ENCODE results near the gene C1orf185. TPM values are rescaled to one million over a fixed set of nuclear protein-coding genes. Genes with fewer than 3 reads are reported as not detected.
"Not testable (repeated sequence)": the region's sequence is repeated elsewhere in the genome, so short reads cannot be mapped to it uniquely, and the experiment has no call there.

The C1orf185 gene
- total and polyA plus RNA-seq, 2 donors = not detected

DNA sequence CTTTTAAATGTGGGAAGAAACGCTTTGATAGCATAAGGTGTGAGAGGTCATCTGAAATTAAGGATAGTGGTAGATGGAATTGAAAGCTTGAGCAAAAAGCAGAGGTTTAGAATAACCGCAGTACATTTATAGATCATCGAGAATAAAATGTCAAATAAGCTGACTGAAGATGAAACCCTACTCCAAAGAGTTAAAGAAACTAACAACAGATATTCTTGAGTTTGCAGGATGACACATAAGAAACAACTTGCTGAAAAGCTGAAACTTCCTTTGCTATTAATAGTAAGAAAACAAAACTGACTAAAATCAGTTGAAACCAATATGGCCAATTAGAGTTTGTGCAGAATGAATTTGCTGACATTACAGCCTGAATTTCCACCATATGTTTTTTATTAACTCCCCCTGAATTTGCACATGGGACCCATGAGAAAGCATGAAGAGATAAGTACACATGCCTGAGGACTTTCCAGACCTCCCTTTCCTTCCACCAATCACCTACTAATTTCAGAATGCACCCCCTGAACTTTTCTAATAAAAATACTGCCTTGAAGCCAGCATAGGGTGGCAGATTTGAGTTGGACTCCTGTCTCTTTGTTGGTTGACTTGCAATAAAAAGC is 1.7 kb upstream of the C1orf185 start:
- no peaks in the 10 kb centered on the region for H3K4me1 ChIP-seq (ENCODE audit: insufficient read depth)
- DNase-seq (ENCODE audit: extremely low spot score) = no peak
- no peak overlapping the region for H3K4me3 ChIP-seq (ENCODE audit: low read depth, low read length)
- no peaks in the 10 kb centered on the region for H3K36me3 ChIP-seq (ENCODE audit: insufficient read depth)
- no peak overlapping the region for H3K27ac ChIP-seq (ENCODE audit: low read depth)
- WGBS = 74% methylated on average over 3 of the region's 3 CpGs

DNA sequence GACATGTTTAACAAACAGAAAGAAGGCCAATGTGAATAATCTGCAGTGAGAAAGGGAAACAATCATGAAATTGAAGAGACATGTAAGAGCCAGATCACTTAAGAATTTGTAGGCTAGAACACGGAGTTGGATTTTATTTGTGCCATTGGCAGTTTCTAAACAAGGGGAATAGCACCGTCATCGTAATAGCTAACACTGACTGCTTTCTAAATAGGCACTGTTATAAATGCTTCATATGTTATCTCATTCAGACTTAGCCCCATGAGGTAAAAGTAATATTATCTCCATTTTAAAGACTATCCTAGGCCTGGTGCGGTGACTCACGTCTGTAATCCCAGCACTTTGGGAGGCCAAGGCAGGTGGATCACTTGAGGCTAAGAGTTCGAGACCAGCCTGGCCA is 12.1 kb downstream of the C1orf185 start:
- no peak overlapping the region for H3K27ac ChIP-seq (ENCODE audit: low read depth)
- WGBS = 67% methylated on average over 6 of the region's 6 CpGs

DNA sequence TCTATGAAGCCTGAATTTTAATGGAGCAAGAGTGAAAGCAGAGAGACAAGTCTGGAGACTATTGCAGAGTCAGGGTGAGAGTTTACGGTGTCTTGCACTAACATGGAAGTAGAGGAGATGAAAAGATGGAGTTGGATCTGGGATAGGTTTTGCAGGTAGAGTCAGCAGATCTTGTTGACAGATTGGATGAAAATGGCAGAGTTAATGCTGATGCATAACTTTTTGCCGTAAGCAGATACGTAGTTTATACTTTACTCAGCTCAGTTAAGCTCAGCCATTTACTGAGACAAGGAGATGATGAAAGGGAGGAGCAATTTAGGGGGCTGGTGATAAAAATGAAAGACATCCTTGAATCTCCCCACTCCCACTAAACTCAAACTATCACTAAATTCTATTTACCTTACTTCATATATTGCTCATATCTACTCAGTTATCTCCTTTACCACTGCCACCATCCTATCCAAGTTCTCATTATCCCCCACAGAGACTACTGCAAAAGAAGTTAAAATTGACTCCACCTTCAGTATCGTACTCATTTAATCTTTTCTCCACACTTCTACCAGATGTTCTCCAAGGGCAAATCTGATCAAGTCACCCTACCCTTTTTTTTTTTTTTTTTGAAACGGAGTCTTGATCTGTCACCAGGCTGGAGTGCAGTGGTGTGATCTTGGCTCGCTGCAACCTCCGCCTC is 13.8 kb downstream of the C1orf185 start:
- Histone ChIP-seq H3K27ac (ENCODE audit: low read depth) (no peak overlapping the region), H3K4me1 (ENCODE audit: insufficient read depth) (no peaks in the 10 kb centered on the region), H3K36me3 (ENCODE audit: insufficient read depth) (no peaks in the 10 kb centered on the region), H3K4me3 (ENCODE audit: low read depth, low read length) (no peak overlapping the region)
- WGBS = 72% methylated on average over 7 of the region's 7 CpGs
- no peak for DNase-seq (ENCODE audit: extremely low spot score)

More for the DNA sequence above, 12.1 kb downstream of the C1orf185 start:
- no peaks in the 10 kb centered on the region for H3K4me1 ChIP-seq (ENCODE audit: insufficient read depth)
- no peak overlapping the region for H3K4me3 ChIP-seq (ENCODE audit: low read depth, low read length)
- H3K36me3 ChIP-seq (ENCODE audit: insufficient read depth) = no peaks in the 10 kb centered on the region
- no peak for DNase-seq (ENCODE audit: extremely low spot score)

GRCh38 chr1:51119331-51119730 is 17.3 kb downstream of the C1orf185 start:
- WGBS = 64% methylated on average over 3 of the region's 3 CpGs
- Histone ChIP-seq H3K36me3 (ENCODE audit: insufficient read depth) (no peaks in the 10 kb centered on the region), H3K4me1 (ENCODE audit: insufficient read depth) (no peaks in the 10 kb centered on the region), H3K4me3 (ENCODE audit: low read depth, low read length) (no peak overlapping the region), H3K27ac (ENCODE audit: low read depth) (no peak overlapping the region)
- DNase-seq (ENCODE audit: extremely low spot score) = no peak

DNA sequence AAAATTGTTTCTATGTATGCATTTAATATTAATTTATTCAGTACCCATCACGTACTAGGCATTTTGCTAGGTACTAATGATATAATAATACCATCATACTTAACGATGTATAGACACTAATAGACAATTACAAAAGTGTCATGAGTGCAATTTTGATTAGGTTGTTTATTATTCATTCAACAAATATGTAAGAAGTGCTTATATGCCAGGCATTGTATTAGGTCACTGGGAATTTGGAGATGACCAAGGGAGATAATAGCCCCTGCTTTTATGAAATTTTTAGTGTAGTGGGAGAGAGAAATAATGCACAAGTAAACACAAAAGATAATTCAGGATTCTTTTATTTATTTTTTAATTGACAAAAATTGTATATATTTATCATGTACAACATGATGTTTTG is 18.6 kb downstream of the C1orf185 start:
- H3K27ac ChIP-seq (ENCODE audit: low read depth) = no peak overlapping the region
- no peak for DNase-seq (ENCODE audit: extremely low spot score)
- no peaks in the 10 kb centered on the region for H3K4me1 ChIP-seq (ENCODE audit: insufficient read depth)
- H3K4me3 ChIP-seq (ENCODE audit: low read depth, low read length) = no peak overlapping the region
- H3K36me3 ChIP-seq (ENCODE audit: insufficient read depth) = no peaks in the 10 kb centered on the region
- WGBS = 85% methylated on average over 2 of the region's 2 CpGs

GRCh38 chr1:51127152-51127551 is 25.1 kb downstream of the C1orf185 start:
- DNase-seq (ENCODE audit: extremely low spot score); H3K36me3 ChIP-seq (ENCODE audit: insufficient read depth); H3K4me3 ChIP-seq (ENCODE audit: low read depth, low read length); H3K27ac ChIP-seq (ENCODE audit: low read depth); H3K4me1 ChIP-seq (ENCODE audit: insufficient read depth): not testable (repeated sequence)
- WGBS = 86% methylated on average over 7 of the region's 7 CpGs

DNA sequence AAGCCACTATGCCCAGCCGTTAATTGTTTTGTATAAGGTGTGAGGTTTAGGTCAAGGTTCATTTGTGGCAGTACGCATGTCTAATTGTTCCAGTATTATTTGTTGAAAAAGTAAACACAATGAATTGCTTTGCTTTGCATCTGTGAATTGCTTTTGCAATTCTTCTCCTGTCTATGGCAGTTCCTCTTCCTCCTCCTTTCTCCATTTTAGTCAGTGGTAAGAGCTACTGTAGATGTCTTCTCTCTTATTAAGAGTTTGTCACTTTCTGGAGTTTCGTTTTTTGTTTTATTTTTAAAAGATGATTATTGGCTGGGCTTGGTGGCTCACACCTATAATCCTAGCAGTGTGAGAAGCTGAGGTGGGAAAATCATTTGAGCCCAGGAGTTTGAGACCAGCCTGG is 29.2 kb downstream of the C1orf185 start:
- H3K36me3 ChIP-seq (ENCODE audit: insufficient read depth) = no peaks in the 10 kb centered on the region
- no peak overlapping the region for H3K4me3 ChIP-seq (ENCODE audit: low read depth, low read length)
- H3K4me1 ChIP-seq (ENCODE audit: insufficient read depth) = no peaks in the 10 kb centered on the region
- DNase-seq (ENCODE audit: extremely low spot score) = no peak
- 64% methylated on average over 3 of the region's 3 CpGs for WGBS
- no peak overlapping the region for H3K27ac ChIP-seq (ENCODE audit: low read depth)

- Histone ChIP-seq H3K27ac (ENCODE audit: low read depth) (no peak overlapping the region), H3K4me3 (ENCODE audit: low read depth, low read length) (no peak overlapping the region), H3K4me1 (ENCODE audit: insufficient read depth) (no peaks in the 10 kb centered on the region), H3K36me3 (ENCODE audit: insufficient read depth) (no peaks in the 10 kb centered on the region)
- WGBS = 90% methylated on average over 2 of the region's 2 CpGs
- DNase-seq (ENCODE audit: extremely low spot score) = no peak
Measured at GRCh38 chr1:51133045-51133444, 31.0 kb downstream of the C1orf185 start.

DNA sequence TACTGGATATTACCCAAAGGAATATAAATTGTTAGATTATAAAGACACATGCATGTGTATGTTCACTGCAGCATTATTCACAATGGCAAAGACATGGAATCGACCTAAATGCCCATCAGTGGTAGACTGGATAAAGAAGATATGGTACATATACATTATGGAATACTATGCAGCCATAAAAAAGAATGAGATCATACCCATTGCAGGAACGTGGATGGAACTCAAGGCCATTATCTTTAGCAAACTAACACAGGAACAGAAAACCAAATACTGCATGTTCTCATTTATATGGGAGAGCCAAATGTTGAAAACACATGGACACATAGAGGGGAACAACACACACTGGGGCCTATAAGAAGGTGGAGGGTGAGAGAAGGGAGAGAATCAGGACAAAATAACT is 35.7 kb downstream of the C1orf185 start:
- not testable (repeated sequence) for H3K4me1 ChIP-seq (ENCODE audit: insufficient read depth); H3K27ac ChIP-seq (ENCODE audit: low read depth); H3K36me3 ChIP-seq (ENCODE audit: insufficient read depth); DNase-seq (ENCODE audit: extremely low spot score); H3K4me3 ChIP-seq (ENCODE audit: low read depth, low read length)
- 39% methylated on average over 2 of the region's 2 CpGs for WGBS

GRCh38 chr1:51139474-51139873 is 37.4 kb downstream of the C1orf185 start:
- H3K4me1 ChIP-seq (ENCODE audit: insufficient read depth) = no peaks in the 10 kb centered on the region
- no peak overlapping the region for H3K4me3 ChIP-seq (ENCODE audit: low read depth, low read length)
- no peaks in the 10 kb centered on the region for H3K36me3 ChIP-seq (ENCODE audit: insufficient read depth)
- no peak for DNase-seq (ENCODE audit: extremely low spot score)
- no peak overlapping the region for H3K27ac ChIP-seq (ENCODE audit: low read depth)
- 59% methylated on average over 2 of the region's 2 CpGs for WGBS

- Histone ChIP-seq H3K36me3 (ENCODE audit: insufficient read depth) (no peaks in the 10 kb centered on the region), H3K4me1 (ENCODE audit: insufficient read depth) (no peaks in the 10 kb centered on the region), H3K4me3 (ENCODE audit: low read depth, low read length) (no peak overlapping the region), H3K27ac (ENCODE audit: low read depth) (no peak overlapping the region)
- 60% methylated on average over 2 of the region's 2 CpGs for WGBS
- DNase-seq (ENCODE audit: extremely low spot score) = no peak
Measured at GRCh38 chr1:51147394-51147793, 45.4 kb downstream of the C1orf185 start.

GRCh38 chr1:51154776-51155175 is 52.7 kb downstream of the C1orf185 start:
- DNase-seq (ENCODE audit: extremely low spot score) = no peak
- no peaks in the 10 kb centered on the region for H3K4me1 ChIP-seq (ENCODE audit: insufficient read depth)
- 92% methylated on average over 1 of the region's 1 CpG for WGBS
- no peak overlapping the region for H3K4me3 ChIP-seq (ENCODE audit: low read depth, low read length)
- H3K27ac ChIP-seq (ENCODE audit: low read depth) = no peak overlapping the region
- no peaks in the 10 kb centered on the region for H3K36me3 ChIP-seq (ENCODE audit: insufficient read depth)

GRCh38 chr1:51156752-51157151 is 54.7 kb downstream of the C1orf185 start:
- no peak overlapping the region for H3K27ac ChIP-seq (ENCODE audit: low read depth)
- H3K36me3 ChIP-seq (ENCODE audit: insufficient read depth) = no peaks in the 10 kb centered on the region
- no peak overlapping the region for H3K4me3 ChIP-seq (ENCODE audit: low read depth, low read length)
- WGBS = 65% methylated on average over 1 of the region's 1 CpG
- no peaks in the 10 kb centered on the region for H3K4me1 ChIP-seq (ENCODE audit: insufficient read depth)
- DNase-seq (ENCODE audit: extremely low spot score) = no peak

GRCh38 chr1:51157395-51157794 is 55.4 kb downstream of the C1orf185 start:
- H3K36me3 ChIP-seq (ENCODE audit: insufficient read depth) = no peaks in the 10 kb centered on the region
- no peaks in the 10 kb centered on the region for H3K4me1 ChIP-seq (ENCODE audit: insufficient read depth)
- DNase-seq (ENCODE audit: extremely low spot score) = no peak
- WGBS = 60% methylated on average over 4 of the region's 4 CpGs
- no peak overlapping the region for H3K27ac ChIP-seq (ENCODE audit: low read depth)
- no peak overlapping the region for H3K4me3 ChIP-seq (ENCODE audit: low read depth, low read length)
